GM12892 (cell line): ENCODE data around the gene CELF2.

ENCODE experiments used
- POLR2A ChIP-seq: IDR thresholded peaks from 2 replicates; pipeline ENCODE4 v1.6.1; 2011; ENCODE audit warnings: low read depth, low read length, control low read depth
- POLR2AphosphoS5 ChIP-seq: IDR thresholded peaks from 2 replicates; pipeline ENCODE4 v1.6.1; 2011; ENCODE audit warnings: low read depth, low read length, control low read depth

- TF ChIP-seq POLR2AphosphoS5 (no peak), POLR2A (no peak)
Measured at GRCh38 chr10:11003679-11004078, 14.0 kb upstream of the CELF2 start.
